Fibroblast of lung (primary cell): ENCODE data around the gene RALY.

Source experiments
- CTCF ChIP-seq, 2 donors: IDR thresholded peaks in 1 of 2; conservative IDR thresholded peaks in 1 of 2; 1 replicate in 1 of 2; 2 replicates in 1 of 2; pipeline ENCODE4 v1.5.1; 2011 to 2012; ENCODE audit warnings: low read length in 2 of 2, control low read depth in 1 of 2, inconsistent platforms in 1 of 2, low read depth in 1 of 2, mild to moderate bottlenecking in 1 of 2
- EZH2 ChIP-seq: IDR thresholded peaks from 2 replicates; pipeline ENCODE4 v1.5.1; 2012; ENCODE audit warnings: low read length, control low read depth, mild to moderate bottlenecking; ENCODE audit errors: missing control alignments

- TF ChIP-seq CTCF (conservative IDR thresholded peaks at IDR 0.05 in 1 of 2, IDR thresholded peaks at IDR 0.05 in 1 of 2; ENCODE audit: low read depth in 1 of 2, low read length in 2 of 2), result no peak
- no peak for TF ChIP-seq EZH2
Observed at GRCh38 chr20:34047917-34048316, 54.2 kb downstream of the RALY start.
